OCI-LY7 (cell line): ENCODE results near the gene NBEA.

Experiments used
- CTCF ChIP-seq: fragments of 200-600 bp; sonication (generic); conservative IDR thresholded peaks from 2 replicates; pipeline ENCODE4 v1.5.1; 2014; ENCODE audit warnings: mild to moderate bottlenecking, antibody characterized with exemption, low read length, moderate library complexity, mixed read lengths
- EZH2phosphoT487 ChIP-seq: fragments of 200-600 bp; sonication (generic); IDR thresholded peaks from 2 replicates; pipeline ENCODE4 v1.6.1; 2018; ENCODE audit warnings: low read depth, borderline replicate concordance, mild to moderate bottlenecking, mixed run types, antibody characterized with exemption, low read length, moderate library complexity, mixed read lengths

- TF ChIP-seq CTCF (no peak), EZH2phosphoT487 (no peak)
These were observed 742.4 kb downstream of the NBEA start for GRCh38 chr13:35684432-35684831.
